Activated T-helper 1 cell treated with anti-CD3 and anti-CD28 coated beads, Interleukin-12 subunit alpha, Interleukin-12 subunit beta, Interleukin-2, Interleukin-4 antibody, amounts not matched to agents 30 ng/mL and 10 ng/mL and 1 ng/mL, durations not matched to agents 14 hours and 24 hours and 36 hours (primary cell): Measurements from ENCODE around the gene CD99. TPM values are rescaled to one million over a fixed set of nuclear protein-coding genes. Genes with fewer than 3 reads are reported as not detected.
"Not testable (repeated sequence)": the region's sequence is repeated elsewhere in the genome, so short reads cannot be mapped to it uniquely, and the experiment has no call there.

Experiments used
- DNase-seq: peaks from one replicate; pipeline ENCODE4 v3.0.0; 2021; ENCODE audit warnings: low spot score
- H3K27ac Mint-ChIP-seq: one replicate; pipeline ENCODE4 v1.8.0; 2021; ENCODE audit warnings: mild to moderate bottlenecking, mixed read lengths
- H3K27me3 Mint-ChIP-seq: one replicate; pipeline ENCODE4 v1.8.0; 2022; ENCODE audit warnings: mild to moderate bottlenecking, moderate library complexity, mixed read lengths; ENCODE audit not compliant: insufficient read depth
- H3K36me3 Mint-ChIP-seq: one replicate; pipeline ENCODE4 v1.8.0; 2021; ENCODE audit warnings: low read depth, mixed read lengths
- H3K4me1 Mint-ChIP-seq: one replicate; pipeline ENCODE4 v1.8.0; 2021; ENCODE audit warnings: low read depth, mixed read lengths
- H3K4me3 Mint-ChIP-seq: one replicate; pipeline ENCODE4 v1.8.0; 2021; ENCODE audit warnings: mild to moderate bottlenecking, moderate library complexity, mixed read lengths
- H3K9me3 Mint-ChIP-seq: one replicate; pipeline ENCODE4 v1.8.0; 2021; ENCODE audit warnings: mixed read lengths
- intact Hi-C: fragments of 100-400 bp; cut with micrococcal nuclease; formaldehyde crosslinking; loops from one replicate; pipeline ENCODE4 v1.15.1; 2024
- total RNA-seq: library from RNA; stranded (reverse); gene quantifications from 2 replicates; pipeline ENCODE4 v1.2.3, GENCODE V29; 2022

Gene CD99
- total RNA-seq, 1 donor from 2014 or later: 421 TPM

GRCh38 chrX:2755163-2755715 lies 64.1 kb downstream of the CD99 start:
- H3K4me3 Mint-ChIP-seq, H3K27ac Mint-ChIP-seq, H3K4me1 Mint-ChIP-seq, H3K27me3 Mint-ChIP-seq, intact Hi-C loops, H3K9me3 Mint-ChIP-seq, H3K36me3 Mint-ChIP-seq, DNase-seq: not testable (repeated sequence)

GRCh38 chrX:2756548-2756947 lies 65.5 kb downstream of the CD99 start:
- no peak for DNase-seq
- Mint-ChIP-seq H3K27ac (no peak overlapping the region), H3K4me1 (no peaks in the 10 kb centered on the region), H3K9me3 (no peaks in the 10 kb centered on the region), H3K27me3 (peaks cover 4% of the 10 kb centered on the region), H3K4me3 (no peak overlapping the region), H3K36me3 (no peaks in the 10 kb centered on the region)
- intact Hi-C loops: no loop called here

- no peak for DNase-seq
- intact Hi-C loops: no loop called here
- Mint-ChIP-seq H3K4me1 (no peaks in the 10 kb centered on the region), H3K9me3 (no peaks in the 10 kb centered on the region), H3K4me3 (no peak overlapping the region), H3K36me3 (no peaks in the 10 kb centered on the region), H3K27me3 (peaks cover 4% of the 10 kb centered on the region), H3K27ac (no peak overlapping the region)
These were observed 70.2 kb downstream of the CD99 start for GRCh38 chrX:2761246-2761645.

GRCh38 chrX:2762671-2763070 lies 71.6 kb downstream of the CD99 start:
- H3K4me3 Mint-ChIP-seq, intact Hi-C loops, DNase-seq, H3K4me1 Mint-ChIP-seq, H3K27ac Mint-ChIP-seq, H3K27me3 Mint-ChIP-seq, H3K9me3 Mint-ChIP-seq, H3K36me3 Mint-ChIP-seq: not testable (repeated sequence)

- intact Hi-C loops, H3K36me3 Mint-ChIP-seq, H3K9me3 Mint-ChIP-seq, H3K4me3 Mint-ChIP-seq, H3K27ac Mint-ChIP-seq, H3K4me1 Mint-ChIP-seq, H3K27me3 Mint-ChIP-seq, DNase-seq: not testable (repeated sequence)
These were observed 73.9 kb downstream of the CD99 start for GRCh38 chrX:2764766-2765548.

GRCh38 chrX:2765549-2765830 lies 74.4 kb downstream of the CD99 start:
- Mint-ChIP-seq H3K4me1 (no peaks in the 10 kb centered on the region), H3K4me3 (no peak overlapping the region), H3K36me3 (no peaks in the 10 kb centered on the region), H3K27ac (no peak overlapping the region), H3K27me3 (no peaks in the 10 kb centered on the region), H3K9me3 (no peaks in the 10 kb centered on the region)
- no peak for DNase-seq
- intact Hi-C loops: no loop called here

- Mint-ChIP-seq H3K9me3 (peaks cover 5% of the 10 kb centered on the region), H3K4me1 (no peaks in the 10 kb centered on the region), H3K36me3 (no peaks in the 10 kb centered on the region), H3K4me3 (no peak overlapping the region), H3K27me3 (no peaks in the 10 kb centered on the region), H3K27ac (no peak overlapping the region)
- no peak for DNase-seq
- intact Hi-C loops: no loop called here
These were observed 75.8 kb downstream of the CD99 start for GRCh38 chrX:2766906-2767305.

GRCh38 chrX:2767631-2768455 lies 76.7 kb downstream of the CD99 start:
- Mint-ChIP-seq H3K9me3 (peaks cover 5% of the 10 kb centered on the region), H3K36me3 (no peaks in the 10 kb centered on the region), H3K27ac (no peak overlapping the region), H3K27me3 (peaks cover 5% of the 10 kb centered on the region), H3K4me3 (no peak overlapping the region), H3K4me1 (no peaks in the 10 kb centered on the region)
- intact Hi-C loops: no loop called here
- no peak for DNase-seq

GRCh38 chrX:2769615-2770014 lies 78.5 kb downstream of the CD99 start:
- intact Hi-C loops: no loop called here
- no peak overlapping the region for H3K27ac Mint-ChIP-seq
- H3K27me3 Mint-ChIP-seq: peaks cover 11% of the 10 kb centered on the region
- no peaks in the 10 kb centered on the region for H3K36me3 Mint-ChIP-seq
- no peak overlapping the region for H3K4me3 Mint-ChIP-seq
- DNase-seq: no peak
- H3K4me1 Mint-ChIP-seq: no peaks in the 10 kb centered on the region
- peaks cover 12% of the 10 kb centered on the region for H3K9me3 Mint-ChIP-seq

- DNase-seq, H3K4me1 Mint-ChIP-seq, H3K27ac Mint-ChIP-seq, H3K4me3 Mint-ChIP-seq, intact Hi-C loops, H3K36me3 Mint-ChIP-seq: not testable (repeated sequence)
- Mint-ChIP-seq H3K27me3 (peaks cover 11% of the 10 kb centered on the region), H3K9me3 (peaks cover 14% of the 10 kb centered on the region)
These were observed 82.3 kb downstream of the CD99 start for GRCh38 chrX:2773166-2774055.

GRCh38 chrX:2774057-2774456 lies 83.0 kb downstream of the CD99 start:
- Mint-ChIP-seq H3K27me3 (peaks cover 13% of the 10 kb centered on the region), H3K27ac (no peak overlapping the region), H3K9me3 (peaks cover 14% of the 10 kb centered on the region), H3K4me3 (no peak overlapping the region), H3K36me3 (no peaks in the 10 kb centered on the region), H3K4me1 (no peaks in the 10 kb centered on the region)
- no peak for DNase-seq
- intact Hi-C loops: no loop called here

GRCh38 chrX:2774776-2775175 lies 83.7 kb downstream of the CD99 start:
- Mint-ChIP-seq H3K4me3 (no peak overlapping the region), H3K36me3 (no peaks in the 10 kb centered on the region), H3K4me1 (no peaks in the 10 kb centered on the region), H3K27ac (no peak overlapping the region), H3K27me3 (peaks cover 13% of the 10 kb centered on the region), H3K9me3 (peaks cover 14% of the 10 kb centered on the region)
- intact Hi-C loops: no loop called here
- no peak for DNase-seq
